ENCODE data around the gene TGIF2. TPM values are rescaled to one million over a fixed set of nuclear protein-coding genes. Genes with fewer than 3 reads are reported as not detected.

TGIF2 gene
- total RNA-seq, 1 donor from 2014 or later: 18.8 TPM

GRCh38 chr20:36540551-36541211 lies 32.7 kb upstream of the TGIF2 start:
- H3K27ac Mint-ChIP-seq (ENCODE audit: unreplicated experiment): peak overlapping the region; percentile 32
- DNase-seq (ENCODE audit: low spot score): peak; percentile 84
- TF ChIP-seq CTCF (IDR thresholded peaks at IDR 0.05): no peak
- peaks cover 63% of the 10 kb centered on the region for H3K4me1 Mint-ChIP-seq (ENCODE audit: low read depth)
- H3K36me3 Mint-ChIP-seq (ENCODE audit: low read depth): peaks cover 9% of the 10 kb centered on the region
- peak overlapping the region; percentile 89 for H3K4me3 Mint-ChIP-seq (ENCODE audit: unreplicated experiment)
- H3K27me3 Mint-ChIP-seq (ENCODE audit: low read depth): no peaks in the 10 kb centered on the region
- no peaks in the 10 kb centered on the region for H3K9me3 Mint-ChIP-seq (ENCODE audit: low read depth)

- H3K27me3 Mint-ChIP-seq (ENCODE audit: low read depth): no peaks in the 10 kb centered on the region
- DNase-seq (ENCODE audit: low spot score): no peak
- H3K9me3 Mint-ChIP-seq (ENCODE audit: low read depth): no peaks in the 10 kb centered on the region
- H3K27ac Mint-ChIP-seq (ENCODE audit: unreplicated experiment): peak within 1 kb of the TSS; percentile 93
- TF ChIP-seq CTCF (IDR thresholded peaks at IDR 0.05): no peak
- H3K4me1 Mint-ChIP-seq (ENCODE audit: low read depth): peaks cover 69% of the 10 kb centered on the region
- H3K4me3 Mint-ChIP-seq (ENCODE audit: unreplicated experiment): peak within 1 kb of the TSS; percentile 89
- peaks cover 13% of the 10 kb centered on the region for H3K36me3 Mint-ChIP-seq (ENCODE audit: low read depth)
These were observed 32.1 kb upstream of the TGIF2 start, which contains the start of gene MYL9 for GRCh38 chr20:36541227-36541767. TSS of gene MYL9 (plus strand) at chr20:36541519. CDS start at chr20:36544885, 3,366 bp downstream.

DNA sequence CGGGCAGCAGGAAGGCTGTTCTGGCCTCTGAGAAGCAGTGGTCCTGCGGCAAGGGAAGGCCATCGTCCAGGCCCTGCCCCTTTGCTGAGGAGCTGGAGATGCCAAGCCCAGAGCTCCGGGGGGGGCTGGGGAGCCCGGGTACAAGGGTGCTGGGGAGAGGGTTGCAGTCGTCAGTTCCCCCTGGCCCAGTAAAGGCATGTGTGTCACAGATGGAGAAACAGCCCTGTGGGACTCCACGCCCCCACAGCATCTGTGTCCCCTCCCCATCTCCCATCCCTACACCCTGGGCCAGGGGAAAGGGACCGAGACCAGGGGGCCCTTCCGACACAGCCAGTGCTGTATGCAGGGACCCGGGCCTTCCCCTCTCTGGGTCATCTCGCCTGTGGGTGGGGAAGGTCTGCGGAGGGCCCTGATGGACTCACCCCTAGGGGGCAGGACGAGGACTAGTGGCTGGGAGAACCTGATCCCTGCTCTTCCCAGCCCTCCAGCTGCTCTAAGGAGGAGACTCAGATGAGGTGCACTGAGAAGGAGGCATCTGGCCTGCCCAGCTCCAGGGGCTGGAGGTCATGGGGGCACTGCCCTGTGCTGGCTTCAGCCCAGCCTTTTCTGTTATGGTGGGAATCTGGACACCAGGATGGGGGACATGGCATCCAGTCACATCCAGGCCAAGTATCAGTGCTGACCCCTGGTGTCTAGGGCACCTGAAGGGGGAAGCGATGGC lies 31.5 kb upstream of the TGIF2 start:
- TF ChIP-seq CTCF (IDR thresholded peaks at IDR 0.05): peak; percentile 83
- peak overlapping the region; percentile 89 for H3K4me3 Mint-ChIP-seq (ENCODE audit: unreplicated experiment)
- H3K4me1 Mint-ChIP-seq (ENCODE audit: low read depth): peaks cover 75% of the 10 kb centered on the region
- H3K36me3 Mint-ChIP-seq (ENCODE audit: low read depth): peaks cover 14% of the 10 kb centered on the region
- H3K27me3 Mint-ChIP-seq (ENCODE audit: low read depth): no peaks in the 10 kb centered on the region
- DNase-seq (ENCODE audit: low spot score): peak; percentile 85
- H3K9me3 Mint-ChIP-seq (ENCODE audit: low read depth): no peaks in the 10 kb centered on the region
- peak overlapping the region; percentile 93 for H3K27ac Mint-ChIP-seq (ENCODE audit: unreplicated experiment)

DNA sequence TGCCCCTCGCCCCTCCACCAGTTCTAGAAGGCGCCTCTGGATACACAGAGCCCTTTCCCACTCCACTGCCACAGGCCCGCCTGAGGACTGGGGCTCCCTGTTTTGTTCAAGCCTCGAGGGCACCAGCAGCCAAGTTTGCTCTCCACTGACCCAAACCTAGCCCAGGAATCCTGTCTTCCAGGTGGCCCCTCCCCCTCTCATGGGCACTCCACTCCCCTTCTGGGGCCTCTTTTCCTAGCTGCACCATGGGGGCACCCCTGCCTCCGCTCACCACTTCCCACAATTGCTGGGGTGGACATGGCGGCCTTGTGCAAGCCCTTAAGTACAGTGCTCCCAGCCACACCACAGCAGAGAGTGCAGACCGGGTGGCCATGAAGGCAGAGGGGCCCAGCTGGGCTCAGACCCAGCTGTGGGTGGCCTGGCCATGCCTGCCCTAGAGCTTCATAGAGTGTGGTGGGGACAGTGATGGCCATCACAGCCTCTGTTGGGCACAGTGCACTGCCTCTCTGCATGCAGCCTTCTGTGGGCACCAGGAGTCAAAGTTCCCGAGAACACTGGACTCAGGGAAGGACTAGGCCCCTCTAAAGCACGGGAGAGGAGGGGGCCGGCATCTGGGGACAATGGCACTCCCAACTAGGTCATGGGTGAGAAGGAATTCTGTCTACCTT lies 30.7 kb upstream of the TGIF2 start:
- Mint-ChIP-seq H3K27ac (ENCODE audit: unreplicated experiment) (peak overlapping the region; percentile 93), H3K4me1 (ENCODE audit: low read depth) (peaks cover 74% of the 10 kb centered on the region), H3K27me3 (ENCODE audit: low read depth) (no peaks in the 10 kb centered on the region), H3K4me3 (ENCODE audit: unreplicated experiment) (peak overlapping the region; percentile 89), H3K36me3 (ENCODE audit: low read depth) (peaks cover 15% of the 10 kb centered on the region), H3K9me3 (ENCODE audit: low read depth) (no peaks in the 10 kb centered on the region)
- TF ChIP-seq CTCF (IDR thresholded peaks at IDR 0.05): no peak
- peak; percentile 54 for DNase-seq (ENCODE audit: low spot score)

Measured in chondrocyte (in vitro differentiated cells).